HG03280 (cell line): ENCODE results near the gene BICDL1.
"Not testable (repeated sequence)": the region's sequence is repeated elsewhere in the genome, so short reads cannot be mapped to it uniquely, and the experiment has no call there.

Experiments
- ATAC-seq: cut with Tn5 transposase; IDR thresholded peaks from one replicate; pipeline ENCODE4 v1.9.1; 2021; ENCODE audit warnings: mild to moderate bottlenecking, moderate library complexity; ENCODE audit not compliant: unreplicated experiment

Gene BICDL1

GRCh38 chr12:120000556-120000955 is 11.5 kb downstream of the BICDL1 start:
- ATAC-seq: no peak

GRCh38 chr12:120006258-120006975 is 17.4 kb downstream of the BICDL1 start:
- no peak for ATAC-seq

- ATAC-seq: no peak
Measured at GRCh38 chr12:120007272-120007671, 18.2 kb downstream of the BICDL1 start.

- no peak for ATAC-seq
Measured at GRCh38 chr12:120010661-120011230, 21.7 kb downstream of the BICDL1 start.

GRCh38 chr12:120012067-120012621 is 23.1 kb downstream of the BICDL1 start:
- ATAC-seq: peak; percentile 90

- ATAC-seq: peak; percentile 54
Measured at GRCh38 chr12:120013659-120014380, 24.8 kb downstream of the BICDL1 start.

- not testable (repeated sequence) for ATAC-seq
Measured at GRCh38 chr12:120014381-120014735, 25.3 kb downstream of the BICDL1 start.

- no peak for ATAC-seq
Measured at GRCh38 chr12:120015313-120015712, 26.3 kb downstream of the BICDL1 start.

GRCh38 chr12:120016199-120016598 is 27.2 kb downstream of the BICDL1 start:
- not testable (repeated sequence) for ATAC-seq

- ATAC-seq: no peak
Measured at GRCh38 chr12:120019197-120019596, 30.2 kb downstream of the BICDL1 start.

- ATAC-seq: no peak
Measured at GRCh38 chr12:120019938-120020337, 30.9 kb downstream of the BICDL1 start.

GRCh38 chr12:120024193-120024592 is 35.2 kb downstream of the BICDL1 start:
- ATAC-seq: no peak

GRCh38 chr12:120025640-120026039 is 36.6 kb downstream of the BICDL1 start:
- no peak for ATAC-seq

GRCh38 chr12:120032242-120032641 is 43.2 kb downstream of the BICDL1 start:
- no peak for ATAC-seq

- ATAC-seq: no peak
Measured at GRCh38 chr12:120037851-120038250, 48.8 kb downstream of the BICDL1 start.

GRCh38 chr12:120039711-120040110 is 50.7 kb downstream of the BICDL1 start:
- ATAC-seq: no peak

GRCh38 chr12:120041386-120042231 is 52.6 kb downstream of the BICDL1 start:
- ATAC-seq: no peak

GRCh38 chr12:120045367-120045766 is 56.3 kb downstream of the BICDL1 start:
- not testable (repeated sequence) for ATAC-seq

GRCh38 chr12:120047072-120047471 is 58.0 kb downstream of the BICDL1 start:
- no peak for ATAC-seq

- ATAC-seq: no peak
Measured at GRCh38 chr12:120048263-120048662, 59.2 kb downstream of the BICDL1 start.

- ATAC-seq: no peak
Measured at GRCh38 chr12:120049426-120049825, 60.4 kb downstream of the BICDL1 start.
